ENCODE data around the gene DMWD. TPM values are rescaled to one million over a fixed set of nuclear protein-coding genes. Genes with fewer than 3 reads are reported as not detected.

The DMWD gene
- total and polyA plus RNA-seq, 2 donors (not counting 1 experiment from before 2014, with no cell fraction given) = 25.1 to 86.4 TPM

- H3K4me3 Mint-ChIP-seq = no peak overlapping the region
- Histone ChIP-seq H3K27ac (ENCODE audit: low read length in 2 of 2) (no peak overlapping the region), H3K4me1 (ENCODE audit: control insufficient read depth in 2 of 2, insufficient read depth in 2 of 2, low read length in 2 of 2) (peaks cover 17 to 22% of the 10 kb centered on the region in 2 donors), H2AFZ (ENCODE audit: insufficient read depth, low read depth, low read length, poor library complexity, severe bottlenecking) (no peak overlapping the region), H4K20me1 (ENCODE audit: control insufficient read depth, insufficient read depth, low read length, poor library complexity, severe bottlenecking) (peaks cover 88% of the 10 kb centered on the region), H3K4me3 (ENCODE audit: control extremely low read depth in 1 of 5, extremely low read depth in 1 of 5, insufficient read depth in 1 of 5, low read depth in 2 of 5, low read length in 4 of 5) (no peak overlapping the region), H3K79me2 (ENCODE audit: control insufficient read depth, insufficient read depth, low read length) (peaks cover 4% of the 10 kb centered on the region), H3K4me2 (replicated peaks; ENCODE audit: low read depth, low read length, poor library complexity, severe bottlenecking) (no peak overlapping the region), H3K9me3 (ENCODE audit: control extremely low read depth in 1 of 3, control insufficient read depth in 2 of 3, insufficient read depth in 1 of 3, low read length in 2 of 3) (peaks cover 0 to 4% (median 0%) of the 10 kb centered on the region in 3 donors), H3K9ac (ENCODE audit: low read length) (no peak overlapping the region), H3K27me3 (replicated peaks in 1 of 4; ENCODE audit: control extremely low read depth in 1 of 4, control insufficient read depth in 3 of 4, insufficient read depth in 4 of 4, low read length in 3 of 4) (peaks cover 0 to 23% (median 2%) of the 10 kb centered on the region in 4 experiments), H3K36me3 (replicated peaks in 1 of 2; ENCODE audit: control extremely low read depth in 1 of 2, control insufficient read depth in 1 of 2, extremely low read depth in 1 of 2, insufficient read depth in 2 of 2, low read length in 1 of 2) (peaks cover 0 to 16% of the 10 kb centered on the region in 2 experiments)
- DNase-seq (no peak), ATAC-seq (ENCODE audit: low read depth) (no peak)
- H3K27ac Mint-ChIP-seq = no peak overlapping the region
- no peaks in the 10 kb centered on the region for H3K9me3 Mint-ChIP-seq (ENCODE audit: insufficient read depth)
- POLR2A ChIA-PET = interaction anchor here (0.5 to 1.2 kb wide), 5 partner anchors 12 to 227 kb away, joined by 3 to 10 read pairs (median 4); no protein-coding TSS in a partner anchor
- peaks cover 19% of the 10 kb centered on the region for H3K4me1 Mint-ChIP-seq
- peaks cover 10% of the 10 kb centered on the region for H3K27me3 Mint-ChIP-seq
- CTCF ChIA-PET = interaction anchor here (2.2 kb wide), 1 partner anchor 16 kb away, joined by 10 read pairs; no protein-coding TSS in a partner anchor
- no peak for TF ChIP-seq CTCF (IDR thresholded peaks at IDR 0.05)
- TF ChIP-seq EZH2 (IDR thresholded peaks at IDR 0.05; ENCODE audit: borderline replicate concordance, insufficient read depth, low read depth, low read length, poor library complexity, severe bottlenecking) = no peak
- 93% methylated on average over 14 of the region's 26 CpGs for WGBS (ENCODE audit: insufficient coverage)
- intact Hi-C loops (cut with micrococcal nuclease) = no loop called here
These were observed 9.5 kb downstream of the DMWD start for GRCh38 chr19:45782820-45783785.
